H54 (cell line): ENCODE data around the gene MASP2.
A peak's percentile ranks its signal among the peaks of the same experiment; 100 is the strongest.

Experiments
- DNase-seq: peaks from one replicate; pipeline ENCODE4 v3.0.0; 2011; ENCODE audit warnings: low spot score, mixed read lengths; ENCODE audit not compliant: insufficient read length
- FAIRE-seq: peaks from 3 replicates; lab custom pipeline; 2011; peaks lifted over from hg19 to GRCh38; lab: Jason Lieb, UNC
- POLR2A ChIP-seq: IDR thresholded peaks from 2 replicates; pipeline ENCODE4 v1.6.1; 2011; ENCODE audit warnings: low read depth, mild to moderate bottlenecking, low read length

MASP2 gene

GRCh38 chr1:11062965-11063401, 15.9 kb upstream of the MASP2 start:
- no peak for TF ChIP-seq POLR2A
- DNase-seq (peak; percentile 47), FAIRE-seq (no peak)

DNA sequence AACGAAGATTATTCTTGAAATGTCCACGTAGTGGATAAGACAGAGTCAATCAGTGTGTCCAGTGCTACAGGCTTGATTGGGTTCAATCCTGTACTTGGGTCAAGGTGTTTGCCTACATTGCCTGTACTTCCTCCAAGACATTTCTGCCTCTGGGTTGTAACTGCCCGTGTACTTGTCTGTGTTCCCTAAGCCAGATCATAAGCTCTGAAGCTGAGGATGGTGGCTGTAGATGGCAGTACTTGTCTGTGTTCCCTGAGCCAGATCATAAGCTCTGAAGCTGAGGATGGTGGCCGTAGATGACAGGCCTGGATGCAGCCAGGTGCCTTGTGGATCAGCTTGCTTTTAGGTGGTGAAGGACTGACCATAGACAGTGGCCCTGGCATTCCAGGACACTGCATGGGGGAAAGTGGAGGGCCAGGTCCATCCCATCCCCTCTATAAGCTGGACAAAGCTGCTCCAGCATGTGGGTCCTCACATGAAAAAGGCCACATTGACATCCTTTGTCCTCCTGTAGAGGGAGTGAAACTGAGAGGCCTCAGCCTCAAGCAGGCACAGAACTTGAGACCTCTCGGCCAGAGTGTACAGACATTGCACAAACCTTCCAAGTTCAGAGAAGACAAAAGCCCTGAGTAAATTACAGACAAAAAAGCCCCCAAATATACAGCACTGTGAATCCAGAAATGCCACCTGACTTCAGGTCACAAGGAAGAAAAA, 14.8 kb upstream of the MASP2 start:
- no peak for TF ChIP-seq POLR2A
- no peak for DNase-seq
- no peak for FAIRE-seq

DNA sequence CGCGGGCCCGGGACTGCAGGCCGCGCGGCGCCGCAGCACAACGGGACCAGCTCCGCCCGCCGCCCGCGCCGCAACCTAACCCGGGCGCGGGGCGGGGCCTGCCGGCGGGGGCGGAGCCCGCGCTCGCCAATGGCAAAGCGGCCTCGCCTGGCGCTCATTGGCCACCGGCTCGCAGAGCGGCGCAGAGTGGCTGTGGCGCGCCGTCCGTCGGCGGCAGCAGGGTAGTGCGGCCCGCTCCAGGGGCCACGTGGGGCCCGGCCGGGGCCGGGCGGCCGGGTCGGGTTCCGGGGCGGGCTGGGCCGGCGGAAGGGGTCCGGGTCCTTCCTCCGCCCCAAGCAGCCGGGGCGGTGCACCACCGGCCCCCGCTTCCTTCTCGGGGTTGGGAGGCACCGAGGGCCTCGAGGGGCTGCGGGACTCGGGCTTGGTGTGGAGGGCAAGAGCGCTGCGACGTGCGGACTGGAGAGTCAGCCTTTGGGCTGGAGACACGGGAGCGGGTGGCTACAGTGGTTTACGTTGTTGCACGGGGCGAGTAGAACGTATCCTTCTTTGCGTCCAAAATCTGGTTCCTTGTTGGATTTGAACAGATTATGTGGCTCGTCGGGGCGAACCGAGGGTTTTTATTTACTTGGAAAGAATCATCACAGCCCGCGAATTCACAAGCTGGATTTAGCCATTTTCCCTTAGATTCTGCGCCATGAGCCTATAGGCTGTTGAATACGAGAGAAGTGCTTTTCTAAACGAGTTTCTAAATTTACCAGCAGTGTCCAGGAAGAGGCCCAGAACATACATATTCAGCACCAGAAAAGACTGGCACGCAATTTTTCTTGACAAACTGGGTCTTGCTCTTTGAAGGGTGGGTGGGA, 13.2 kb upstream of the MASP2 start, which contains the start of gene SRM:
TSS of gene SRM (minus strand) at position 51 of the 863 bp plus-strand sequence. CDS start 75 bp downstream, outside the sequence.
- FAIRE-seq = no peak
- peak; percentile 67; the same call in 1 of the 2 replicates for TF ChIP-seq POLR2A
- peak; percentile 94 for DNase-seq

GRCh38 chr1:11059155-11059967, 12.3 kb upstream of the MASP2 start:
- no peak for TF ChIP-seq POLR2A
- FAIRE-seq (no peak), DNase-seq (no peak)

DNA sequence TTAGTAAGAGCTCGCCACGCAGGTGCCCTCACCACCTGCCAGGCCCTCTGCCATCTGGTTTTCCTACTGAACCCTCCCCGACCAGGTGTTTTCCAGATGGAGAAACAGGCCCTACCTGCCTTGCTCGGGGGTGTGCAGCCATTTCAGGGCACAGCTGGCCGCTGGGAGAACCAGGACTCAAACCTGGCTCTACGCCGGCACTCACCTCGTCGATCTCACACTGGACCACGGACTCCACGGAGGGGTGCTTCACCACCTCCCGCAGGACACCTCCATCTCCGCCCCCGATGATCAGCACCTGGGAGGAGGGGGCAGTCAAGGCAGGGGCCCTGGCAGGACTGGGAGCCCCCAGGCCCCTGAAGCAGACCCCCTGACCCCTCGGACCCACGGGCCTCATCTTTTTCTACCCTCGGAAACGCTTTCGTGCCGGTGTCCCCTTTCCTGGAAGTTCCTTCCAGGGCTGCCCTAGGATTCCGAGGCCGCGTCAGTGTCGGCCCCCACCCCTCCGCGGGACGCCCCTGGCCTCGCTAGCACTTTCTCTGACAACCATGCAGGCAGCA, 11.6 kb upstream of the MASP2 start:
- FAIRE-seq (no peak), DNase-seq (no peak)
- no peak for TF ChIP-seq POLR2A

- no peak for TF ChIP-seq POLR2A
- FAIRE-seq (no peak), DNase-seq (no peak)
Measured at GRCh38 chr1:11058026-11058425, 11.0 kb upstream of the MASP2 start.

DNA sequence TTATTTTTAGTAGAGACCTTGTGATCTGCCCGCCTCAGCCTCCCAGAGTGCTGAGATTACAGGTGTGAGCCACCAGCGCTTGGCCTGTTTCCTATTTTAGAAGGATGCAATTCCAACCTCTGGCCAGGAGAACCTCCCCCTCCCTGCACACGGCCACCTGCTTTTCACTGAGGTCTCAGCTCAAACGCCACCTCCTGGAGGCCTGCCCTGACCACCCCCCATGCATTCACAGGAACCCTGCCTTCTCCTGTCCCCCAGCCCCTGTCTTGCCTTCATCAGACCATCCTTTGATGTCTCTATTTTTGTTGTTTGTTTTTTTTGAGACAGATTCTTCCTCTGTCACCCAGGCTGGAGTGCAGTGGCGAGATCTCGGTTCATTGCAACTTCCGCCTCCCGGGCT, 10.4 kb upstream of the MASP2 start:
- TF ChIP-seq POLR2A = no peak
- DNase-seq (no peak), FAIRE-seq (no peak)

DNA sequence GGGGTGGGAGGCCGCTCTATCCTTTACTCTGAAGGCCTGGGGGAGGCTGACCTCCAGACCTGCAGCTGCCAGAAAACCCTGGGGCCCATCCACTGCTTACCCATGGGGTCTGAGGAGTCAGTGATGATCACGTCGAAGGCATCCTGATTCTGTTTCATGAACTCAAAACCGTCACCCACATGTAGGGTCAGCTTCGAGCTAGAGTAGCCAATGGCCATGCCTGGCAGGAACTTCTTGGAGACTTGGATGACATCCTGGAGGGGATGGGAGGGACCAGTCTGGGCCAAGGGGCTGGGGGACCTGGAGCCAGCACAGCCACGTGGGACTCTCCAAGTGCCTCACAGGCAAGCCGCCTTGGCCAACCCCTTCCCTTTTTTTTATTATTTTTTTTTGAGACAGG, 9.5 kb upstream of the MASP2 start:
- no peak for TF ChIP-seq POLR2A
- no peak for DNase-seq
- no peak for FAIRE-seq

- no peak for DNase-seq
- no peak for FAIRE-seq
- TF ChIP-seq POLR2A = no peak
Measured at GRCh38 chr1:11055676-11056075, 8.6 kb upstream of the MASP2 start.

GRCh38 chr1:11054666-11055065, 7.6 kb upstream of the MASP2 start:
- TF ChIP-seq POLR2A = no peak
- no peak for FAIRE-seq
- DNase-seq = no peak

DNA sequence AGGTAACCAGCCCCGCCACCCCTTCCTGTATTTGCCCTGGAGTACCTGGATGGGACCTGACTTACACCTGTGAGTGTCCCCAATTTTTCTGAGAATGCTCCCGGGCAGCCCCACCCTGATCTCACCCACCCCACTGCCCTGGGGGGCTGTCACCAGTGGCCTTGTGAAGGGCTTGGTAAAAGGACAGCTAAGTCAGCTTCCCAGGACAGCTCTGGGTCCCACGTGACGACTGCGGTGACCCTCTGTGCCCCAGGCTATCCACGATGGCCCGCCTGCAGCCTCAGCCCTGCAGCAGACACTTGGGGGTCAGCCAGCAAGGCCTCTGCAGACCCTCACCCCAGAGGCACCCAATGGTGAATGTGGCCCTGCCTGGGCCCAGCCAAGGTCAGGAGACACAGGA, 7.1 kb upstream of the MASP2 start:
- no peak for DNase-seq
- no peak for TF ChIP-seq POLR2A
- no peak for FAIRE-seq

DNA sequence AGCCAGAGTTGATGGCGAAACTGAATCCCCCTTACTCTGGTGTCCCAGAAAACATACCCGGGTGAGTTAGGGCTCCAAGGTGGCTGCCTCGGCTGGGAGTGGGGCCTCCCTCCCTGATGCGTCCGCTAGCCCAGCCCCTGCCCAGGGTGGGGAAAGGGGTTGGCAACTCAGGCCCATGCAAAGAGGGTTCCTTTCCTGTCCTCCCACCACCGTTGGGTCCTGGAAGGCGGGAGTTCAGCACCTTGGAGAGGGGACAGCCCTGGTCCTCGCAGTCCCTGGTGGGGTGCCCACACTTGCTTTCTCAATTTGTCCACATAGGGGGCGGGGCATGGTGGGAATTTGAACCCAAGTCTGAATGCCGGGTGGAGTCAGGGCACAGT, 6.7 kb upstream of the MASP2 start:
- TF ChIP-seq POLR2A = no peak
- DNase-seq (no peak), FAIRE-seq (no peak)
